NT2/D1 (cell line): Measurements from ENCODE around the gene GNAL.

Experiments used
- SUZ12 ChIP-seq: IDR thresholded peaks from 2 replicates; pipeline ENCODE4 v1.6.1; 2011; ENCODE audit not compliant: insufficient read length, insufficient read depth; ENCODE audit errors: extremely low read depth
- YY1 ChIP-seq: IDR thresholded peaks from 2 replicates; pipeline ENCODE4 v1.6.1; 2011; ENCODE audit not compliant: insufficient read length, insufficient read depth
- ZNF274 ChIP-seq: IDR thresholded peaks from 2 replicates; pipeline ENCODE4 v1.6.1; 2011; ENCODE audit warnings: mild to moderate bottlenecking, low read depth, low read length

GRCh38 chr18:11868230-11868629 lies 179.2 kb downstream of the GNAL start:
- no peak for TF ChIP-seq ZNF274
- no peak for TF ChIP-seq SUZ12
- no peak for TF ChIP-seq YY1
